ENCODE measurements around the gene KIF3A. TPM values are rescaled to one million over a fixed set of nuclear protein-coding genes. Genes with fewer than 3 reads are reported as not detected.
A peak's percentile ranks its signal among the peaks of the same experiment; 100 is the strongest.

KIF3A gene
- total and polyA plus RNA-seq, 2 of the 8 experiments (the other 6 are each of a cell fraction or from before 2014, with no cell fraction given): 3.1 to 13.1 TPM

DNA sequence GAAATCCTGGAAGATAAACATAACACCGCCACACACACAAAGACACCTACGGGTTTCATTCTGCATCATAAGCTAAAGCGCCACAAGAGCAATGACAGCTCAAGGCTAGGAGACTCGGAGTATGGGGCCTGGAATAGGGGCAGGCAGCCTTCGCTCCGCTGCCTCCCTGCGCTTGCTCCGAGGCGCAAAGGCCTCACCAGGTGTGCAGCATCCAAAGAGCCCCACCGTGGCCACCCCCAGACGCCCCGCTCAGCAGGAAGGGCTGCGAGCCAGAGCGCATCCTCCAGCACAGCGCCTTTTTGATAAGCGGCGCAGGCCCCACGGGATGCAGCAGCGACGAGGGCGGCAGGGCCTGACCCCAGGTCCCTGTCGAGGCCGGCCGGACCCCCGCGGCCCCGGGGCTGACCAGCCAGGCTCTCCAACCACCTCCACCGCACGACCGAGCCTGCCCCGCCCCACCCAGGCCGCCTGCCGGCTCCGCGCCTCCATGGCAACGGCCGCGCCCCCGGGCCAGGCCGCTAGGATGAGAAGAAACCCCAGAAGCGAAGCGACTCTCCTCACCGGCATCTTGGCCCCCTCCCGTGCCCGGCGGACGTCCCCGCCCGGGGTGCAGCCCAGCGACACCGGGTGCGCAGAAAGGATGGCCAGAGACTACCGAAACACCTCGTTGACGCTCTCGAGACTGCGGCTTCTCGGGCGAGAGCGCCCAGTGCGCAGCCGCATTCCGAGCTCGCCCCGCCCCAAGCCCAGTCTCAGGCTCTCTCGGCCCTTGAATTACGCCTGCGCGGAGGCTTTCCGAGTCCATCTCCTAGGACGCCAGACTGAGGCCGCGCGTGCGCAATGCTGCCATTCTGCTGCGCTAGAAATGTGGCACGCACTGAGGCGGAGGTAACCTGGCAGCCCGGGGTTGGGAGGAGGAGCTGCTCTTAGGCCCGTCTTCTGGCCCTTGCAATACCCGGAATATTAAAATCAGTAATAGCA, at the start of gene KIF3A (continued):
- TF ChIP-seq, protein P1, sequence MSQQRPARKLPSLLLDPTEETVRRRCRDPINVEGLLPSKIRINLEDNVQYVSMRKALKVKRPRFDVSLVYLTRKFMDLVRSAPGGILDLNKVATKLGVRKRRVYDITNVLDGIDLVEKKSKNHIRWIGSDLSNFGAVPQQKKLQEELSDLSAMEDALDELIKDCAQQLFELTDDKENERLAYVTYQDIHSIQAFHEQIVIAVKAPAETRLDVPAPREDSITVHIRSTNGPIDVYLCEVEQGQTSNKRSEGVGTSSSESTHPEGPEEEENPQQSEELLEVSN (IDR thresholded peaks at IDR 0.05): peak; percentile 27; the same call in 1 of the 2 replicates
- TF ChIP-seq BCL11A (IDR thresholded peaks at IDR 0.05; ENCODE audit: low read depth in 2 of 2, low read length in 2 of 2): no peak
- peak; percentile 59 for TF ChIP-seq SAP30 (IDR thresholded peaks at IDR 0.05; ENCODE audit: insufficient read depth, insufficient replicate concordance, low read length)
- TF ChIP-seq POLR2AphosphoS5 (IDR thresholded peaks at IDR 0.05; ENCODE audit: low read depth, low read length): peak; percentile 22; the same call in 1 of the 2 replicates
- TF ChIP-seq EP300 (IDR thresholded peaks at IDR 0.05; ENCODE audit: borderline replicate concordance in 1 of 2, low read depth in 2 of 2, low read length in 2 of 2): no peak
- TF ChIP-seq PHF8 (conservative IDR thresholded peaks at IDR 0.05; ENCODE audit: low read depth, low read length): peak; percentile 64
- TF ChIP-seq ASH2L (IDR thresholded peaks at IDR 0.05; ENCODE audit: low read length): peak; percentile 70
- TF ChIP-seq RNF2 (IDR thresholded peaks at IDR 0.05; ENCODE audit: borderline replicate concordance, low read depth, low read length, missing control alignments, poor library complexity, severe bottlenecking): no peak
- TF ChIP-seq KDM5A (IDR thresholded peaks at IDR 0.05; ENCODE audit: low read length): no peak
